ENCODE data around the gene LAT. TPM values are rescaled to one million over a fixed set of nuclear protein-coding genes. Genes with fewer than 3 reads are reported as not detected.
"Not testable (repeated sequence)": the region's sequence is repeated elsewhere in the genome, so short reads cannot be mapped to it uniquely, and the experiment has no call there.

The LAT gene, protein sequence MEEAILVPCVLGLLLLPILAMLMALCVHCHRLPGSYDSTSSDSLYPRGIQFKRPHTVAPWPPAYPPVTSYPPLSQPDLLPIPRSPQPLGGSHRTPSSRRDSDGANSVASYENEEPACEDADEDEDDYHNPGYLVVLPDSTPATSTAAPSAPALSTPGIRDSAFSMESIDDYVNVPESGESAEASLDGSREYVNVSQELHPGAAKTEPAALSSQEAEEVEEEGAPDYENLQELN
- 1.9 TPM in 2 replicates for total RNA-seq (2014; rRNA removed; shearing (Covaris generic))
- 9.7 and 14.0 TPM in 2 replicates for polyA plus RNA-seq (2014; cell fraction: nucleus; rRNA removed)

DNA sequence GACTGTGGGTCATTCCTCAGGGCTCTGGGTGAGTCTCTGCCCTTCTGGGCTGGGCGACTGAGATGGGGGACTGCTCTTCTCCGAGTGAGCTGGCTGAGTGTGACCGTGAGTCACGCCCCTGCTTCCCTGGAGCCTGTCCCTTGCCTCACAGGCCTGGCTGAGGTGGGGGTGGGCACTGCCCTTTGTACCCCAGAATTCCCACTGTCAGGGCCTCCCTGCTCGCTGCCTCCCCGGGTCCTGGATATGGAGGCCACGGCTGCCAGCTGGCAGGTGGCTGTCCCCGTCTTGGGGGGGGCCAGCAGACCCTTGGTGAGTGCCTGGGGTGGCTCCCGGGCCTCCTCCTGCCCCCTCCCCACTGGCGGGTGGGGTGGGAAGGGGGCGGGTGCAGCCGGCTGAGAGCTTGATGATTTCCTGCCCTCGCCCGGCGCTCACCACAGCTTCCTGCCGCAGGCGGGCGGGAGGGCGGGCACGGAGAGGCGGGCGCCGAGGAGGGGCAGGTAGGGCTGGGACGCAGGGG is at the start of gene LAT:
LAT (plus strand) TSS at position 434 of the 517 bp plus-strand sequence. CDS start 366 bp downstream, outside the sequence.
- no peak for DNase-seq (ENCODE audit: extremely low read depth, low read depth)

DNA sequence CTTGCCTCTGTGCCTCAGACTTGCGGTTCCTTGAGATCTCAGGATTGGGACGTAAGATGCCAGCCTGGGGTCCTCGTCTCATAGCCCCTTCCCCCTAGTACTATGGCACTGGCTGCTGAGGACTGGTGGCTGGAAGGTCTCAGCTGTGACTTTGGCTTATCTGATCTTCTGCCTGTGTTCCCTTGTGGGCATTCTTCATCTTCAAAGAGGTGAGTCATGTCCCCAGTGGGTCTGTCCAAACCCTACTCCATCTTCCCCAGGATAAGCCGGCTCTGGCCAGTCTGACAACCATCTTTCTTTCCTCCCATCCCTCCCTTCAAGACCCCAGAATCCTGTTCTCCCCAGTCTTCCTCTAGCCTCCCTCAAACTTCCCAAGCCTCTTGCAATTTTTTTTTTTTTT is 49.5 kb upstream of the LAT start:
- no peak for DNase-seq (ENCODE audit: extremely low read depth, low read depth)

DNA sequence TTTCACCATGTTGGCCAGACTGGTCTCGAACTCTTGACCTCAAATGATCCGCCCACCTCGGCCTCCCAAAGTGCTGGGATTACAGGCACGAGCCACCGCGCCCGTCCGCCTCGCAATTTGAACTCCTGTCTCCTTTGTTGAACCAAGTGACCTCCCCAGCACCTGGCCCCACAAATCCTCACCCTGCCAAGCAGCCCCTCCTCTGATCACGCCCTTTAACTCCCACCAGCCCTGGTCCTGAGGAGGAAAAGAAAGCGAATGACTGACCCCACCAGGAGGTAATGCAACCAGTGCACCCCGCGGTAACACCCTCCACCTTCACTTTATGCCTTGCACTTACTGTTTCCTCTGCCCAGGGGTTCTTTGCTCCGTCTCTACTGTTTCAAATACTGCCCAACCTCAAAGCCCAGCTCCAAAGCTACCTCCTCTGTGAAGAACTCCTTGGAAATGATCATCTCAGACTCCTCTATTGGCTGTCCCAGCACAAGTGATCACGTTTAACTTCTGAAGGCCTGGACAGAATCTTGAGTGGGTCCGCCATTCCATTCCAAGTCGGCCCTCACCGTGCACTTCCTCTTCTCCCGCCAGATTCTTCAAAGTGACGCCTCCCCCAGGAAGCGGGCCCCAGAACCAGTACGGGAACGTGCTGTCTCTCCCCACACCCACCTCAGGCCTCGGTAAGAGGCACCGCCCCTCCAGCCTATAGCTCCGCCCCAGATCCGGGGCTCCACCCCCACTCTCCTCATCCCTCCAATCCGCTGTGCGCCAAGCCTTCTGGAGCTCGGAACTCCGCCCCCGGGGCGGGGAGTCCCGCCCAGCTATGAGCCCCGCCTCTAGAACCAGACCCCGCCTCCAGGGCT is 48.7 kb upstream of the LAT start:
- DNase-seq (ENCODE audit: extremely low read depth, low read depth): peak; percentile 71

DNA sequence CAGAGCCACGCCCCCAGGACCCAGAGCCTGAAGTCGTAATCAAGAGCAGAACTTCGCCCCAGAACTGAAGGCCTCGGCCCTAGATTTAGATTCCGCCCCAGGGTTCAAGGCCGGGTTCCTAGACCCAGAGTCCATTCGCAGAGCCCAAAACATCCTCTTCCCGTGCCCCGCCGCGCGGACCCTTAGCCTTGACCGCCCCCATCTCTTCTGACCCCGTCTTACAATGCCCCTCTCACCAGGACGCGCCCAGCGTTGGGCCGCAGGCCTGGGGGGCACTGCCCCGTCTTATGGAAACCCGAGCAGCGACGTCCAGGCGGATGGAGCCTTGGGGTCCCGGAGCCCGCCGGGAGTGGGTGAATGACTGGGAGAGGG is 48.1 kb upstream of the LAT start:
- no peak for DNase-seq (ENCODE audit: extremely low read depth, low read depth)

DNA sequence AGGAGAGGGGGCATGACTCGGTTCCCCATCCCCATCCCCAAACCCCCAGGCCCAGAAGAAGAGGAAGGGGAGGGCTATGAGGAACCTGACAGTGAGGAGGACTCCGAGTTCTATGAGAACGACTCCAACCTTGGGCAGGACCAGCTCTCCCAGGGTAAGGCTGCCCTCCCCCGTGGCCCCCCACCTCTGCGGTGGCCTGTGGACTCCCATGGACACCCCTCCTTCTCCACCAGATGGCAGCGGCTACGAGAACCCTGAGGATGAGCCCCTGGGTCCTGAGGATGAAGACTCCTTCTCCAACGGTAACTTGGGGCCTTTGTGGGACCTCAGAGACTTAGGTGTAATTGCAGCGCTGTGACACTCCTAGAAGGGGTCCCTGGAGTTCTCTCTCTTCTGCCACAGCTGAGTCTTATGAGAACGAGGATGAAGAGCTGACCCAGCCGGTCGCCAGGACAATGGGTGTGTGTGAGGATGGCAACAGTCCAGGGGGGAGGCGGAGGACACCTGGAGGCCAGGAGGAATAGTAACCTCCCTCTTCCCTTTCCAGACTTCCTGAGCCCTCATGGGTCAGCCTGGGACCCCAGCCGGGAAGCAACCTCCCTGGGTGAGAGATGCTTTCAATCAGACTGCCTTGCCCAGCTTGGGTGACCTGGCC is 47.5 kb upstream of the LAT start:
- DNase-seq (ENCODE audit: extremely low read depth, low read depth): no peak

DNA sequence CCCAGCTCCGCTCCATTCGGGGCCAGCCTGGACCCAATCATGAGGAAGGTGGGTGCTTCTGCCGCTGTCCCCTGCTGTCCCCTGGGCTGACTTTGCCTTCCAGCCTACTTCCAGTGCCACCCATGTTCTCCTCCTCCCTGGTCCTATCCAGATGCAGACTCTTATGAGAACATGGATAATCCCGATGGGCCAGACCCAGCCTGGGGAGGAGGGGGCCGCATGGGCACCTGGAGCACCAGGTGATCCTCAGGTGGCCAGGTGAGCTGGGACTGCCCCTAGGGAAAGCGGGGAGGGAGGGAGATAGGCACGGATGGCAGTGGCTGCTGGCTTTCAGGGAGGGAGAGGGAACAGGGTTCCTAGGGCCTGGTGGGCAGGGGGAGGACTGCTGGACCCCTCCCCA is 46.1 kb upstream of the LAT start:
- no peak for DNase-seq (ENCODE audit: extremely low read depth, low read depth)

DNA sequence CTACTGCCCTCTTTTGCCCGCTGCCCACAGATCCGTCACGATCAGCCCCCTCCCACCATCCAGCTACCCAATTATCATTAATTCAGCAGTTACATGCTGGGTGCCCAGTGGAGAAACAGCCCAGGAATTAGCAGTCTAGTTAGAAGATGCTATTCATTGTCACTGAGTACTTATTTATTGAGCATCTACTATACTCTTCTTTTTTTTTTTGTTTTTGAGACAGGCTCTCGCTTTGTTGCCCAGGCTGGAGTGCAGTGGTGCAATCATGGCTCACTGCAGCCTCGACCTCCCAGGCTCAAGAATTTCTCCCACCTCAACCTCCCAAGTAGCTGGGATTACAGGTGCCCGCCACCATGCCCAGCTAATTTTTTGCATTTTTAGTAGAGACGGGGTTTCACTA is 45.0 kb upstream of the LAT start:
- not testable (repeated sequence) for DNase-seq (ENCODE audit: extremely low read depth, low read depth)

DNA sequence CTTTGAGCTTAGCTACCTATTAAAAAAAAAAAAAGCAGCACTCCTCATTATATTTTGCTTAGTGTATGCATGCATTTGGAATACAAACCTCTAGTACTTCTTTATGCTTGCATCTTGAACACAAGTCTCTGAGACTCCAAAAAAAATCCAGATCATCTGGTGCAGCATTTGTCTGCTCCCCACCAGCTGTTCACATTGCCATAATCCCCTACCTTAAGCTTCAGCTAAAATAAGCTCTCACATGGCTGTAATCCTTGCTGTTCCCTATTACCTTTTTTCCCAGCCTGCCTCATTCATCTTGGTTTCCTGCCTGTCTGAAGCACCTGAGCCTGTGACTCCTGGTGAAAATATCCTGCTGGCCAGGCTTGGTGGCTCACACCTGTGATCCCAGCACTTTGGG is 41.6 kb upstream of the LAT start:
- DNase-seq (ENCODE audit: extremely low read depth, low read depth): no peak

DNA sequence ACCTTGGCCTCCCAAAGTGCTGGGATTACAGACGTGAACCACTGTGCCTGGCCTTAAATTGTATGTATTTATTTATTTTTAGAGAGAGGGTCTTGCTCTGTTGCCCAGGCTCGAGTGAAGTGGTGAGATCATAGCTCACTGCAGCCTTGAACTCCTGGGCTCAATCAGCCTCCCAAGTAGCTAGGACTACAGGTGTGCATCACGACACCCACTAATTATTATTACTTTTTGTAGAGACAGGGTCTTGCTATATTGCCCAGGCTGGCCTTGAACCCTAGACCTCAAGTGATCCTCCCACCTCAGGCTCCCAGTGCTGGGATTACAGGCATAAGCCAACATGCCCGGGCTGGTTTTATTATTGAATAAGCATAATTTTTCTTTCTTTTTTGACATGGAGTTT is 38.2 kb upstream of the LAT start:
- DNase-seq (ENCODE audit: extremely low read depth, low read depth): no peak

DNA sequence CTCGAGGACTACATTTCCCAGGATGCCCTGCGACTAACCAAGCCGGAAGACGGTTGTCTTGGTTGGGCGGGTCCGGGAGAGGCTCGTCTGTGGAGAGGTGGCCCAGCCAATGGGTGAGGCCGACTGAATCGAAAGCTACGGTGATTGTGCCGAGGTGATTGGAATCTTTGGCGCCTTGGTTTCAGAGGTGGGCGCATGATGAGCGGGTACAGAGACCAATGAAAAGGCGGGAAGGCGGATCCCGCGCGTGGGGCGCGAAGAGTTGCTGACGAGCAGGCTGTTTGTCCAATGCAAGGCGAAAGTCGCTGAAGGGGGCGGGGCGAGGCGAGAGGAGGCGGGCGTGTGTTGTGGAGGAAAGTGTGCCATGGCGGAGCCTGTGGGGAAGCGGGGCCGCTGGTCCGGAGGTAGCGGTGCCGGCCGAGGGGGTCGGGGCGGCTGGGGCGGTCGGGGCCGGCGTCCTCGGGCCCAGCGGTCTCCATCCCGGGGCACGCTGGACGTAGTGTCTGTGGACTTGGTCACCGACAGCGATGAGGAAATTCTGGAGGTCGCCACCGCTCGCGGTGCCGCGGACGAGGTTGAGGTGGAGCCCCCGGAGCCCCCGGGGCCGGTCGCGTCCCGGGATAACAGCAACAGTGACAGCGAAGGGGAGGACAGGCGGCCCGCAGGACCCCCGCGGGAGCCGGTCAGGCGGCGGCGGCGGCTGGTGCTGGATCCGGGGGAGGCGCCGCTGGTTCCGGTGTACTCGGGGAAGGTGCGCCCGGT is 34.0 kb upstream of the LAT start, which contains the start of gene NFATC2IP:
NFATC2IP (plus strand) TSS at position 290 of the 762 bp plus-strand sequence; CDS start at position 365, 75 bp downstream.
- DNase-seq (ENCODE audit: extremely low read depth, low read depth): peak; percentile 100

DNA sequence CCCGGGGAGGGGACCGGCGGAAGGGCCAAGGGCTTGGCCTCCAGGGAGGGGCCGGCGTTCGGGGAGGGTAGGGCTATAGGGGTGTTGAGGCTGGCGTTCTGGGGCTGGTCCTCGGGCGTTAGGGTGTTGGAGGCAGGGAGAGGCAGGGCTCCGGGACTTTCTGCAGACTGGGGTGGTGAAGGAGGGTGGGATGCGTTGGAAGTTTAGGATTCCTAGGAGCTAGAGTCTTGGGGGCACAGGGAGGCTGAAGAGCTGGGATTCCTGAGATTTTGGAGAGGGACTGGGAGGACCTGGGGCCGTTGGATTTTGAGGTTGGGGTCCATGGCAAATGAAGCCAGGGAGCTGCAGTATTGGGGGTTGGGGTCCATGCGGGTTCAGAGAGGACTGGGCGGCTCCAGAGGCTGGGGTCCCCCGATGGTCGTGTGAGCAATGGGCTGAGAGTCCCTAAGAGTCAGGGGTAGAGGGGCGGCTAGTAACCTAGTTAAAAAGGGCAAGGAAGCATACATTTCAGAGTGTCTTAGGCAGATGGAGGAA is 33.4 kb upstream of the LAT start:
- DNase-seq (ENCODE audit: extremely low read depth, low read depth): no peak

DNA sequence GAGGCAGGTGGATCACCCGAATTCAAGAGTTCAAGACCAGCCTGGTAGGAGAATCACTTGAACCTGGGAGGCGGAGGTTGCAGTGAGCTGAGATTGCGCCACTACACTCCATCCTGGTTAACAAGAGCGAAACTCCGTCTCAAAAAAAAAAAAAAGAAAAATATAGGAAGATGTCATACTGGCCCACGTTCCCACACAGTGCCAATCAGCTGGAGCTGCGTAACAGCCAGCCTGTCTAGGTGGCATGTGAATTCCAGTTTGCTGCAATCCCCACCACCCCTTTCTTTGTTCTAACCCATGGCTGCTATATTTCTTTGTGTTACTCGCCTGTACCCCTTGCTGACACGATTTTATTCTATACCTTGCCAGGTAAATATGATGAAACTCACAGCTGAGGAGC is 26.6 kb upstream of the LAT start:
- DNase-seq (ENCODE audit: extremely low read depth, low read depth): no peak

DNA sequence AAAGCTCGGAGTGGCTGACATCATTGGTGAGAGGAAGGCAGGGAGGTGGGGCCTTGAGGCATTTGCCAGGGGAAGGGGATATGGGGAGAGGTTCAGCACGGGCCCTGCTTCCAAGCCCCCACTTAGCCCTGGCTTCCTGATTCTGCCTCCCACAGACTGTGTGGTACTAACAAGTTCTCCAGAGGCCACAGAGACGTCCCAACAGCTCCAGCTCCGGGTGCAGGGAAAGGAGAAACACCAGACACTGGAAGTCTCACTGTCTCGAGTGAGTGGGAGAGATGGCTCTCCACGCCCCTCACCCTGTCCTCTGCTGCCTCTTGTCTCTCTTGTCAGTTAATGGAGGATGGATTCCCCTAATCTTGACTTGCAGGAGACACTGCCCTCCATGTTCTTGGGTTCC is 26.0 kb upstream of the LAT start:
- DNase-seq (ENCODE audit: extremely low read depth, low read depth): no peak

DNA sequence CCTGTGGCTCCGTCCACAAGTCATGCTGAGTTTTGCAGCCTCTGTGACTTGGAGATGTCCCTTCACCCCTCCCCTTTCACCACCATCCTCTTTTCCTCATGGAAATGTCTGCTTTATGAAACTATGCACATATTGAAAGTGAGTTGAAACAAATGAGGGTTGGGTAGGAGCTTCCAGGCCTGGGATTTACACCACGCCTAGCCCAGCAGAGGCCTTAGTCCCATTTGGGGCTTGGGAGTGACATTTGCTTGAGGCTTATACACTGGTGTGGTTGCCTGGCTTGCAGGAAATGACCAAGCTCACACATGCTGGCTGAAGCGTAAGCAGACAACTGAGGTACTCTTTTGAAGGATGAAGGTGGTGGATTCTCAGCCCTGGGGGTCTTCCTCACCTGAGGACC is 20.8 kb upstream of the LAT start:
- DNase-seq (ENCODE audit: extremely low read depth, low read depth): no peak

DNA sequence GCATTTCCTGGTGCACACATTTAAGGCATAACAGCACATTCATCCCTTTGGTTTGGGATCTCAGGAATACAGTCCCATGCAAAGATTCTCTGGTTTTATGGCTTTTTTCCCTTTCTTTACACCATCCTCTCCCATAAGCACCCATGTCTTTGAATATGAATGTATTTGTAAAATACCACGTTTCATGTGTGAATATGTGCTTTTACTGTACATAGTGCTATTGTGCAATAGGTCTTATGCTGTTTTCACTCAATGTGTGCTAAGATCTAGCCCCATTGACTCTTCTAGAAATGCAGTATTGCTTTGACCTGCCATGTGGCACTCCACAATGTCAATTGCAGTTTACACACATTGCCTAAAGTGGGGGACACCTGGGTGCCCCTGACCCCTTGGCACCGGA is 20.4 kb upstream of the LAT start:
- DNase-seq (ENCODE audit: extremely low read depth, low read depth): no peak

DNA sequence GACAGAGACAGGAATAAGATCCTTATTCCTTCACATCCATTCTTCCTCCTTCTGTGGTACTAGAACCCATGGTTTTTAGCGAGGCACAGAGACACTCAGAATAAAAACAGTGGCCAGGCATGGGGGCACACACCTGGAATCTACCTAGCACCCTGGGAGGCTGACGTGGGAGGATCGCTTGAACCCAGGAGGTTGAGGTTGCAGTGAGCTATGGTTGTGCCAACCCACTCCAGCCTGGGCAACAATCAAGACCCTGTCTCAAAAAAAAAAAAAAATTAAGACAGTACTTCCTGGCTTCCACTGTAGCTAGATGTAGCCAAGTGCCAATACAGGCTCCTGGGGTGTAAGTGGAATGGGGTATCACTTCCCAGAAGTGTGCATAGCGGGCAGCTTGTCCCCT is 17.7 kb upstream of the LAT start:
- no peak for DNase-seq (ENCODE audit: extremely low read depth, low read depth)

DNA sequence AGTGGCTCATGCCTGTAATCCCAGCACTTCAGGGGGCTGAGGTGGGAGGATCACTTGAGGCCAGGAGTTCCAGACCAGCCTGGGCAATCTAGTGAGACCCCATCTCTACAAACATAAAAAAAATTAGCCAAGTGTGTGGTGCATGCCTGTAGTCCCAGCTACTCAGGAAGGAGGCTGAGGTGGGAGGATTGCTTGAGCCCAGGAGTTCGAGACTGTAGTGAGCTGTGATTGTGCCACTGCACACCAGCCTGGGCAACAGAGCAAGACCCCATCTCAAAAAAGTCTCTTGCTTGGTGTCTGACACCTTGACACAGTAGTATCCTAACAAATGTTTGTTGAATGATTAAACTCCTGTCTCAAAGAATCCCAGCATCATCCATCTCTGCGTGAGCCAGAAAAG is 15.2 kb upstream of the LAT start:
- DNase-seq (ENCODE audit: extremely low read depth, low read depth): not testable (repeated sequence)

DNA sequence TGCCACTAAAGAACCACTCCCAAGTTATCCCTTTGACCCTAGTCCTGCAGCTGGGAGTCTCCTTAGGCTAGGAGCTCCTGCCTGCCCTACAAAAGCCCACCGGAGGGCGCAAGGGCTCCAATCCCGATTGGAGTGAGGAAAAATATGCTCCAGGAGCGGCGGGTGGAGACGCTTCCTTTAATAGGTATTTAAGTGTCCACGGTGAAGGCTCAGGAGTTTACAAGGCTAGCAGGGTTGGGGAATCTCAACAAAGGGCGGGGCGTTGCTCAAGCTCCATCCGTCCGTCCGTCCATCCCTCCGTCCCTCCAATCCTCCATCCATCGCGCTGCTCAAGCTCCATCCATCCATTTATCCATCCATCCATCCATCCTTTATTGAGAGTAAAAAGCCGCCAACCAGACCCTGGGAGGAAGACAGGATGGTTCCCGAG is 10.8 kb upstream of the LAT start:
- peak; percentile 61 for DNase-seq (ENCODE audit: extremely low read depth, low read depth)

DNA sequence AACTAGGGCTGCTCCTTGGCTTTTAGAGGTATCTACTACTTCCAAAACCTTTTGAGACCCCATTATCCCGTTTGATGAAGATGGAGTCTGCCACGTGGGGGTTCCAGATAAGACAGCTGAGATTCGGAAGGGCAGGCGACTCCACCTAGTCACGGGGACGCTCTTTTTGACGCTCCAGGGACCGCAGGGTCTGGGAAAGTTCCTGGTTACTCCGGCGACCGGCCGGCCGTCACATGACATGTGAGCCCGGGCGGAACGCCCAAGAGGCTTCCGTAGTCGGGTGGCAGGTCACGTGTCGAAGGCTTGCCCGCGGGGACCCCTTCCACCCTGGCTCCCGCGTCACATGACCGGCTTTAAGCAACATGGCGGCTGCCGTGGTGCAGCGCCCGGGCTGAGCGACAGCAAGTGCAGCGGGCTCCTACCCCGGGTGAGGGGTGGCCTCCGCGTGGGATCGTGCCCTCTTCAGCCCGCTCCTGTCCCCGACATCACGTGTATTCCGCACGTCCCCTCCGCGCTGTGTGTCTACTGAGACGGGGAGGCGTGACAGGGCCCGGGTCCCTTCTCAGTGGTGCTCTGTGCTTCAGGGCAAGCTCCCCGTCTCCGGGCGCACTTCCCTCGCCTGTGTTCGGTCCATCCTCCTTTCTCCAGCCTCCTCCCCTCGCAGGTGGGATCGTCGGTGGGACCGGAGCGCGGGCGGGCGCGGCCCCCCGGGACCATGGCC is 10.3 kb upstream of the LAT start, which contains the start of gene SPNS1:
SPNS1 (plus strand) TSS at position 342 of the 721 bp plus-strand sequence; CDS start at position 716, 374 bp downstream.
- peak; percentile 94 for DNase-seq (ENCODE audit: extremely low read depth, low read depth)
